Activated CD4-positive, alpha-beta T cell treated with anti-CD3 and anti-CD28 coated beads, Interleukin-2, amount 50 U/mL, for 4 hours (primary cell): ENCODE data around the gene MROH9.

Source experiments
- DNase-seq, 2 experiments: peaks; one replicate each; pipeline ENCODE4 v3.0.0-alpha.2; 2020

The MROH9 gene

GRCh38 chr1:171082606-171083005 is 147.3 kb downstream of the MROH9 start:
- no peak for DNase-seq

- DNase-seq, result no peak
Observed at GRCh38 chr1:171083222-171083621, 147.9 kb downstream of the MROH9 start.

- DNase-seq, result no peak
Observed at GRCh38 chr1:171084091-171084490, 148.8 kb downstream of the MROH9 start.

GRCh38 chr1:171084870-171085269 is 149.5 kb downstream of the MROH9 start:
- no peak for DNase-seq

- no peak for DNase-seq
Observed at GRCh38 chr1:171087896-171088295, 152.6 kb downstream of the MROH9 start.

- DNase-seq, result no peak
Observed at GRCh38 chr1:171090604-171091003, 155.3 kb downstream of the MROH9 start, which contains the start of gene FMO3. TSS of gene FMO3 (plus strand) at chr1:171090905. CDS start at chr1:171092659, 1,754 bp downstream.

GRCh38 chr1:171103862-171104261 is 168.5 kb downstream of the MROH9 start:
- DNase-seq, result no peak

- no peak for DNase-seq
Observed at GRCh38 chr1:171107262-171107940, 172.1 kb downstream of the MROH9 start.

- DNase-seq, result no peak
Observed at GRCh38 chr1:171107969-171108368, 172.6 kb downstream of the MROH9 start.

GRCh38 chr1:171109966-171110365 is 174.6 kb downstream of the MROH9 start:
- no peak for DNase-seq

GRCh38 chr1:171110621-171111326 is 175.4 kb downstream of the MROH9 start:
- no peak for DNase-seq

- DNase-seq, result no peak
Observed at GRCh38 chr1:171112119-171112518, 176.8 kb downstream of the MROH9 start.

- DNase-seq, result no peak
Observed at GRCh38 chr1:171113382-171113781, 178.0 kb downstream of the MROH9 start.
